ENCODE measurements around the gene LHX3.
A peak's percentile ranks its signal among the peaks of the same experiment; 100 is the strongest.
"Not testable (repeated sequence)": the region's sequence is repeated elsewhere in the genome, so short reads cannot be mapped to it uniquely, and the experiment has no call there.

LHX3 gene

GRCh38 chr9:136245219-136246150 is 40.6 kb upstream of the LHX3 start, which contains the start of gene QSOX2:
TSS of gene QSOX2 (minus strand) at chr9:136245812. CDS start at chr9:136245803, 9 bp downstream.
- peaks cover 44% of the 10 kb centered on the region for H3K4me1 Mint-ChIP-seq (ENCODE audit: low read depth)
- no peaks in the 10 kb centered on the region for H3K27me3 Mint-ChIP-seq
- peaks cover 13% of the 10 kb centered on the region for H3K36me3 Mint-ChIP-seq (ENCODE audit: low read depth)
- peak within 1 kb of the TSS; percentile 96 for H3K27ac Mint-ChIP-seq
- H3K9me3 Mint-ChIP-seq = no peaks in the 10 kb centered on the region
- peak within 1 kb of the TSS; percentile 97 for H3K4me3 Mint-ChIP-seq

GRCh38 chr9:136244969-136245218 is 40.0 kb upstream of the LHX3 start:
- Mint-ChIP-seq H3K4me3 (peak overlapping the region; percentile 97), H3K4me1 (ENCODE audit: low read depth) (peaks cover 44% of the 10 kb centered on the region), H3K27me3 (no peaks in the 10 kb centered on the region), H3K27ac (peak overlapping the region; percentile 96), H3K9me3 (no peaks in the 10 kb centered on the region), H3K36me3 (ENCODE audit: low read depth) (peaks cover 13% of the 10 kb centered on the region)

GRCh38 chr9:136244122-136244968 is 39.4 kb upstream of the LHX3 start:
- H3K4me1 Mint-ChIP-seq (ENCODE audit: low read depth) = peaks cover 49% of the 10 kb centered on the region
- H3K36me3 Mint-ChIP-seq (ENCODE audit: low read depth) = peaks cover 17% of the 10 kb centered on the region
- H3K27ac Mint-ChIP-seq = peak overlapping the region; percentile 96
- peak overlapping the region; percentile 97 for H3K4me3 Mint-ChIP-seq
- no peaks in the 10 kb centered on the region for H3K27me3 Mint-ChIP-seq
- no peaks in the 10 kb centered on the region for H3K9me3 Mint-ChIP-seq

GRCh38 chr9:136243631-136244030 is 38.7 kb upstream of the LHX3 start:
- Mint-ChIP-seq H3K4me3 (peak overlapping the region; percentile 97), H3K4me1 (ENCODE audit: low read depth) (peaks cover 56% of the 10 kb centered on the region), H3K27ac (peak overlapping the region; percentile 96), H3K36me3 (ENCODE audit: low read depth) (peaks cover 18% of the 10 kb centered on the region), H3K9me3 (no peaks in the 10 kb centered on the region), H3K27me3 (no peaks in the 10 kb centered on the region)

- Mint-ChIP-seq H3K27ac (peak overlapping the region; percentile 96), H3K9me3 (no peaks in the 10 kb centered on the region), H3K4me3 (peak overlapping the region; percentile 97), H3K4me1 (ENCODE audit: low read depth) (peaks cover 62% of the 10 kb centered on the region), H3K36me3 (ENCODE audit: low read depth) (peaks cover 18% of the 10 kb centered on the region), H3K27me3 (no peaks in the 10 kb centered on the region)
Measured at GRCh38 chr9:136242918-136243525, 38.1 kb upstream of the LHX3 start.

GRCh38 chr9:136242248-136242647 is 37.3 kb upstream of the LHX3 start:
- no peaks in the 10 kb centered on the region for H3K9me3 Mint-ChIP-seq
- no peak overlapping the region for H3K27ac Mint-ChIP-seq
- no peaks in the 10 kb centered on the region for H3K27me3 Mint-ChIP-seq
- peaks cover 18% of the 10 kb centered on the region for H3K36me3 Mint-ChIP-seq (ENCODE audit: low read depth)
- peaks cover 67% of the 10 kb centered on the region for H3K4me1 Mint-ChIP-seq (ENCODE audit: low read depth)
- H3K4me3 Mint-ChIP-seq = no peak overlapping the region

- Mint-ChIP-seq H3K9me3 (no peaks in the 10 kb centered on the region), H3K4me1 (ENCODE audit: low read depth) (peaks cover 67% of the 10 kb centered on the region), H3K4me3 (no peak overlapping the region), H3K27ac (no peak overlapping the region), H3K27me3 (no peaks in the 10 kb centered on the region), H3K36me3 (ENCODE audit: low read depth) (peaks cover 18% of the 10 kb centered on the region)
Measured at GRCh38 chr9:136241542-136241941, 36.6 kb upstream of the LHX3 start.

GRCh38 chr9:136240941-136241340 is 36.0 kb upstream of the LHX3 start:
- Mint-ChIP-seq H3K27ac (no peak overlapping the region), H3K4me1 (ENCODE audit: low read depth) (peaks cover 64% of the 10 kb centered on the region), H3K9me3 (no peaks in the 10 kb centered on the region), H3K4me3 (no peak overlapping the region), H3K27me3 (no peaks in the 10 kb centered on the region), H3K36me3 (ENCODE audit: low read depth) (peaks cover 18% of the 10 kb centered on the region)

- peaks cover 64% of the 10 kb centered on the region for H3K4me1 Mint-ChIP-seq (ENCODE audit: low read depth)
Measured at GRCh38 chr9:136239983-136240330, 35.0 kb upstream of the LHX3 start.

GRCh38 chr9:136239135-136239982 is 34.4 kb upstream of the LHX3 start:
- H3K9me3 Mint-ChIP-seq = no peaks in the 10 kb centered on the region
- H3K36me3 Mint-ChIP-seq (ENCODE audit: low read depth) = peaks cover 22% of the 10 kb centered on the region
- H3K27me3 Mint-ChIP-seq = no peaks in the 10 kb centered on the region
- H3K4me1 Mint-ChIP-seq (ENCODE audit: low read depth) = peaks cover 63% of the 10 kb centered on the region
- no peak overlapping the region for H3K4me3 Mint-ChIP-seq
- H3K27ac Mint-ChIP-seq = no peak overlapping the region

More at GRCh38 chr9:136239983-136240330, 35.0 kb upstream of the LHX3 start:
- no peak overlapping the region for H3K27ac Mint-ChIP-seq
- no peak overlapping the region for H3K4me3 Mint-ChIP-seq
- H3K36me3 Mint-ChIP-seq (ENCODE audit: low read depth) = peaks cover 25% of the 10 kb centered on the region
- no peaks in the 10 kb centered on the region for H3K27me3 Mint-ChIP-seq
- no peaks in the 10 kb centered on the region for H3K9me3 Mint-ChIP-seq

GRCh38 chr9:136238342-136238732 is 33.4 kb upstream of the LHX3 start:
- H3K27me3 Mint-ChIP-seq = no peaks in the 10 kb centered on the region
- H3K4me3 Mint-ChIP-seq = no peak overlapping the region
- no peak overlapping the region for H3K27ac Mint-ChIP-seq
- H3K9me3 Mint-ChIP-seq = no peaks in the 10 kb centered on the region
- peaks cover 32% of the 10 kb centered on the region for H3K36me3 Mint-ChIP-seq (ENCODE audit: low read depth)
- peaks cover 63% of the 10 kb centered on the region for H3K4me1 Mint-ChIP-seq (ENCODE audit: low read depth)

- peaks cover 63% of the 10 kb centered on the region for H3K4me1 Mint-ChIP-seq (ENCODE audit: low read depth)
- no peak overlapping the region for H3K27ac Mint-ChIP-seq
- H3K27me3 Mint-ChIP-seq = no peaks in the 10 kb centered on the region
- no peaks in the 10 kb centered on the region for H3K9me3 Mint-ChIP-seq
- peaks cover 34% of the 10 kb centered on the region for H3K36me3 Mint-ChIP-seq (ENCODE audit: low read depth)
- no peak overlapping the region for H3K4me3 Mint-ChIP-seq
Measured at GRCh38 chr9:136237486-136238341, 32.8 kb upstream of the LHX3 start.

- H3K9me3 Mint-ChIP-seq, H3K4me3 Mint-ChIP-seq, H3K27ac Mint-ChIP-seq, H3K27me3 Mint-ChIP-seq: not testable (repeated sequence)
- Mint-ChIP-seq H3K4me1 (ENCODE audit: low read depth) (peaks cover 65% of the 10 kb centered on the region), H3K36me3 (ENCODE audit: low read depth) (peaks cover 38% of the 10 kb centered on the region)
Measured at GRCh38 chr9:136236471-136237410, 31.8 kb upstream of the LHX3 start.

Data from stimulated activated naive CD8-positive, alpha-beta T cell treated with anti-CD3 and anti-CD28 coated beads, Interleukin-15, Interleukin-2, amounts not matched to agents 100 ng/mL and 50 ng/mL, for 24 hours (primary cell).